Choroid plexus epithelial cell (primary cell): Measurements from ENCODE around the gene TIMMDC1.

Experiments
- DNase-seq: peaks from one replicate; pipeline ENCODE4 v3.0.0-alpha.2; 2010; ENCODE audit warnings: low read depth
- H3K4me3 ChIP-seq: 2 replicates; pipeline ENCODE4 v1.5.1; 2011; ENCODE audit warnings: low read depth, mild to moderate bottlenecking, control low read depth, low read length, moderate library complexity
- CTCF ChIP-seq: conservative IDR thresholded peaks from 2 replicates; pipeline ENCODE4 v1.5.1; 2011; ENCODE audit warnings: low read depth, mild to moderate bottlenecking, control low read depth, inconsistent platforms, low read length, moderate library complexity

The TIMMDC1 gene

GRCh38 chr3:119492810-119493209 is 5.5 kb upstream of the TIMMDC1 start:
- no peak for TF ChIP-seq CTCF
- no peak for DNase-seq
- no peak overlapping the region for H3K4me3 ChIP-seq

GRCh38 chr3:119494597-119494996 is 3.8 kb upstream of the TIMMDC1 start:
- TF ChIP-seq CTCF, result no peak

GRCh38 chr3:119497820-119498185 is 544 bp upstream of the TIMMDC1 start:
- peak; percentile 38 for DNase-seq
- H3K4me3 ChIP-seq, result peak overlapping the region; percentile 92
- TF ChIP-seq CTCF, result no peak

More at GRCh38 chr3:119494597-119494996, 3.8 kb upstream of the TIMMDC1 start:
- DNase-seq, result no peak
- no peak overlapping the region for H3K4me3 ChIP-seq

GRCh38 chr3:119500265-119500664 is 1.9 kb downstream of the TIMMDC1 start:
- no peak for DNase-seq
- no peak overlapping the region for H3K4me3 ChIP-seq
- no peak for TF ChIP-seq CTCF

GRCh38 chr3:119500901-119501300 is 2.6 kb downstream of the TIMMDC1 start:
- DNase-seq, result no peak
- H3K4me3 ChIP-seq, result no peak overlapping the region
- no peak for TF ChIP-seq CTCF

- DNase-seq, result no peak
- H3K4me3 ChIP-seq, result no peak overlapping the region
- no peak for TF ChIP-seq CTCF
These were observed 8.3 kb downstream of the TIMMDC1 start for GRCh38 chr3:119506631-119507030.

- DNase-seq, result no peak
- no peak for TF ChIP-seq CTCF
- no peak overlapping the region for H3K4me3 ChIP-seq
These were observed 9.1 kb downstream of the TIMMDC1 start for GRCh38 chr3:119507404-119507803.
